HG02884 (cell line): Measurements from ENCODE around the gene UBL5.
"Not testable (repeated sequence)": the region's sequence is repeated elsewhere in the genome, so short reads cannot be mapped to it uniquely, and the experiment has no call there.

ENCODE experiments used
- ATAC-seq: cut with Tn5 transposase; IDR thresholded peaks from one replicate; pipeline ENCODE4 v1.9.1; 2021; ENCODE audit warnings: mild to moderate bottlenecking, moderate library complexity; ENCODE audit not compliant: unreplicated experiment

Gene UBL5

GRCh38 chr19:9808855-9809824, 18.6 kb upstream of the UBL5 start:
- no peak for ATAC-seq

- no peak for ATAC-seq
These were observed 16.6 kb upstream of the UBL5 start for GRCh38 chr19:9811139-9811538.

- no peak for ATAC-seq
These were observed 9.5 kb upstream of the UBL5 start for GRCh38 chr19:9818175-9818733.

- ATAC-seq = peak; percentile 79
These were observed 8.8 kb upstream of the UBL5 start, which contains the start of gene FBXL12 for GRCh38 chr19:9818734-9819595. Gene FBXL12 (minus strand): TSS chr19:9819079. CDS start chr19:9818813, 266 bp downstream.

- ATAC-seq = no peak
These were observed 8.2 kb upstream of the UBL5 start for GRCh38 chr19:9819596-9819909.

- ATAC-seq = not testable (repeated sequence)
These were observed 7.7 kb upstream of the UBL5 start for GRCh38 chr19:9820034-9820433.

- ATAC-seq = no peak
These were observed 3.9 kb upstream of the UBL5 start for GRCh38 chr19:9823816-9824215.

- ATAC-seq = no peak
These were observed 889 bp downstream of the UBL5 start for GRCh38 chr19:9828551-9829063.

GRCh38 chr19:9834307-9834725, 6.6 kb downstream of the UBL5 start:
- ATAC-seq = no peak

GRCh38 chr19:9834726-9835506, 7.2 kb downstream of the UBL5 start, which contains the start of gene PIN1:
Gene PIN1 (plus strand): TSS chr19:9835318. CDS start chr19:9835345, 27 bp downstream.
- peak; percentile 92 for ATAC-seq

GRCh38 chr19:9835507-9835949, 7.8 kb downstream of the UBL5 start:
- ATAC-seq = peak; percentile 2

- ATAC-seq = no peak
These were observed 8.3 kb downstream of the UBL5 start for GRCh38 chr19:9836021-9836420.

- ATAC-seq = no peak
These were observed 10.6 kb downstream of the UBL5 start for GRCh38 chr19:9838324-9838723.

GRCh38 chr19:9839415-9839814, 11.7 kb downstream of the UBL5 start:
- no peak for ATAC-seq

- no peak for ATAC-seq
These were observed 15.3 kb downstream of the UBL5 start for GRCh38 chr19:9842834-9843625.

GRCh38 chr19:9843626-9844273, 16.0 kb downstream of the UBL5 start:
- ATAC-seq = not testable (repeated sequence)

GRCh38 chr19:9847087-9847671, 19.5 kb downstream of the UBL5 start:
- ATAC-seq = no peak

- no peak for ATAC-seq
These were observed 20.3 kb downstream of the UBL5 start for GRCh38 chr19:9848060-9848459.
